Activated naive CD4-positive, alpha-beta T cell treated with anti-CD3 and anti-CD28 coated beads, Interleukin-2, amount 50 U/mL, for 16 hours (primary cell): ENCODE measurements around the gene BMP2K.
"Not testable (repeated sequence)": the region's sequence is repeated elsewhere in the genome, so short reads cannot be mapped to it uniquely, and the experiment has no call there.

Experiments
- DNase-seq: peaks from one replicate; pipeline ENCODE4 v3.0.0-alpha.2; 2020

Gene BMP2K

DNA sequence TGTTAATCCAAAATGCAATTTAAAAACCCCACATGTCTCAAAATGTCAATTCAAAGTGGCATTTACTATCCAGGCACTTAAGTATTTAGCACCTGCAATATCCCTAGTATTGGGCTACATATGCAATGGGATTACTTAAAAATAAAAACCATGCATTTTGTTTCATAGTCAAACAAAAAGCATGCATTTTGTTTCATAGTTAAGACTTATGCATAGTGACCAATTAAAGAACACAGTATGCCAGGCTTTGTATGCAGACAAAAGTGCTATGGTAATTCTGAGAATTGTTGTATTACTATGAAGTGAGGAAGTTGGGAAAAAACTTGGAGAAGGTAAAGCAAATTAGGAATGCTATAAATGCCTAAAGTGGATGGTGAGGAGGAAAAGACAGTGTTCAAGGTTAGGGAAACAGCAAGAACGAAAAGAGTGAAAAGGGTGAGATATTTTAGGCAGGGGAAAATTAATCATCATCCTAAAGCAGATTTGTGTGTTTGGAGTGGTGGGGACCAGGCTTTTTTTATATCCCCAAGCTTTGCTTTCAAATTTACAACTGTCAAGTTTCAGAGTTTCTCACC is 10.6 kb upstream of the BMP2K start:
- no peak for DNase-seq

DNA sequence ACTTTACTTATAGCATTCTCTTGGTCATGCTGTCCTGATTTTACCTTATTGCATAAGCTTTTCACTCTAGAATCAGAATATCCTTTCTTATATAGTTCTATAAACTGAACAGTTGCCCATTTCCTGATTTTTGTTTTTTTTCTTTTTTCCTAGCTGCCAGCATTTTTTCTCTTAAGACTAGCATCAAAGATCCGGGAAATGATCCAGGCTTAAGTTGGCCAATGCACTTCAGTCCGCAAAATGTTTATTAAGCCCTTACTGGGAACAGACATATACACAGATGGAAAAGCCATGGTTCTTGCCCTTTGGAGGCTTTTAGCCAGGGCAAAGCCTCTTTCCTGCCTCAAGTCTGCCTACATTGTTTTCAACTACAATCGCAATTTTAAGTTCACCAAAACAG is 10.1 kb upstream of the BMP2K start:
- DNase-seq, result no peak

DNA sequence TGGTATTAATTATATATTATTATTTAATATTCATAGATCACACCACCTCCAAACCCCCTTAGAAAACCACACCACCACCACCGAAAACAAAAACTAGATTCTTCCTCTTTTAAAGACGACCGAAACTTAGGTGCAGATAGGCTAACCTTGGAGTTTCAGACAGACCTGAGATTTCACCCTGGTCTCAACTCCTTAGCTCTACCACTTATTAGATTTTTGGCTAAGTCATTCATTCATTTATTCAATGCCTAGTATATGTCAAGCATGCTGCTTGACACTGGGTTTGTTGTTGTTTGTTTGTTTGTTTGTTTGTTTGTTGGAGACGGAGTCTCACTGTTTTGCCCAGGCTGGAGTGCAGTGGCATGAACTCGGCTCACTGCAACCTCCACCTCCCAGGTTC is 9.5 kb upstream of the BMP2K start:
- no peak for DNase-seq

DNA sequence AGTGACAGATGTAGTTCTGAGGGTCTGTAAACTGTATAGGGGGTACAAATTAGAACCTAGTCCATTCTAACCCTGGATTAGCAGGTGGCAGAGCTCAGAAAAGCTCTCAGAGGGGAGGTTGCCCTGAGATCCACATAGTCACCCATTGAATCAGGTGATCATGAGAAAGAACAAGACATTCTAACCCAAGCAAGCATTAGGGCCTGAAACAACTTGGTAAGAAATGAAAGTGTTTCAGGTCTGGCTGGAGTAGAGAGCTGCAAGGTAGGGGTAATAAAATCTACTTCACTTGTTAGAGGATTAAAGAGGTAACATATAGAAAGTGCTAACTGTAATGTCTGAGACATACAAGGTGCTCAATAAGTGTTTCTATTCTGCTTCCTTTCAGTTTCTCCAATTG is 8.8 kb upstream of the BMP2K start:
- DNase-seq, result no peak

DNA sequence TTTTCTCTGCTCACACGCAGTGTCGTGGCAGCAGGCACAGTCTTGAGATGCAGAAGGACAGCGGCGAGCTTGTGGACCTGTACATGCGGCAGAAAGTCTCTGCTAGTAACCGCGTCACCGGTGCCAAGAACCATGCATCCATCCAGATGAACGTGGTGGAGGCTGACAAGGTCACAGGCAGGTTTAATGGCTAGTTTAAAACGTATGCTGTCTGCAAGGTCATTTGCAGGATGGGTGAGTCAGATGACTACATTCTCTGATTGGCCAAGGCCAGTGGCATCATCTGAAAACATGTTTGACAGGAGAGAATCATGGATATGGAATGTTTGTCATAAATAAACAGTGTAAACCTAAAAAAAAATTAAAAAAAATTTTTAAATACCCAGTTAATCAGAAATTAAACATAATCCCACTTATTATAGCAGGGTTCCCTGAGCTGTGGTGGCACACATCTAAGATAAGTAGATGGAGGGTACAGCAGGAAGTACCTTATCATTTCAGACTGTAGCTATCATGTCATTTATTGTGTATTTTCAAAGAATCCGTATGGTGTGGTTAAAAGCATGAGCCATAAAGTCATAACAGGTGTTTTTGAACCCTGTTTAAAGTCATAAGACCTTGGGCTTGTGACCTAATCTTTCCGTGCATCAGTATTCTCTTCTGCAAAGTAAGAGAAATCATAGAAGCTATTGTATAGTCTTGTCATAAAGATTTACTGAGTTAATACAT is 7.5 kb upstream of the BMP2K start:
- no peak for DNase-seq

DNA sequence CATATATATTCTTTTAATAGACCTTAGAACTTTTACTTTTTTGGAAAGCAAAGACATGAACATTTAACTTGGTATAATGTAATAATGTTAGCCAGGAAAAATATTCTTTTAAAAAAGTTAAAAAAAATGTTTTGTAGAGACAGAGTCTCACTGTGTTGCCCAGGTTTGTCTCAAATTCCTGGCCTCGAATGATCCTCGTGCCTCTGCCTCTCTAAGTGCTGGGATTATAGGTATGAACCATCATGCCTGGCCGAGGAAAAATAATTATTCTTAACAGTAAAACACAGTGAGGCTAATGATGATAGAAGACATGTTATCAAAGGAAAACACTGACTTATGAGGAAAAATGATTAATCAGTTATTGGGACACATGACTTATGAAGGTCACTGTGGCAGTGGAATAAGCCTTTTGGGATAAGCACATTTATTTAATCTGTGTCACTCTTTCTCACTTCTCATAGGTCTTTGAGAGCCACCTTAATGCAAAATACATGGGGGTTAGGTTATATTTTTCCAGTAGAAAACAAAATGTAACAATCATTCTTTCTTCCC is 6.0 kb upstream of the BMP2K start:
- DNase-seq, result no peak

DNA sequence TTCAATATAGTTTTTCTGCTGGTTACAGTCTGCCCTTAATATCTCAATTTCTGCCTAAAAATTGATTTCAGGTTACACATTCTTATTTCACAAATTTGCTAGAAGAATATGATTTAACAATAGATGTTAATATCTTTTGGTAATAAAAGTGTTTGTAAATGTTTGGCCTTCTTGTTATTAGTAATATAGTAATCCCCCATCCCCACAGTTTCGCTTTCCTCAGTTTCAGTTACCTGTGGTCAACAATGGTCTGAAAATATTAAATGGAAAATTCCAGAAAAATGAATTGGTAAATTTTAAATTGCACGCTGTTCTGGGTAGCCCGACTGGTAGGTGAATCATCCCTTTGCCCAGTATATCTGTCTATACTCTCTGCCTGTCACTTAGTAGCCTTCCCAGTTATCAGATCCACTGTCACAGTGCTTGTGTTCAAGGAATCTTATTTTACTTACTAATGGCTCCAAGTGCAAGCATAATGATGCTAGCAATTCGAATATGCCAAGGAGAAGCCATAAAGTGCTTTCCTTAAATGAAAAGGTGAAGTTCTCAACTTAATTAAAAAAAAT is 3.5 kb upstream of the BMP2K start:
- no peak for DNase-seq

DNA sequence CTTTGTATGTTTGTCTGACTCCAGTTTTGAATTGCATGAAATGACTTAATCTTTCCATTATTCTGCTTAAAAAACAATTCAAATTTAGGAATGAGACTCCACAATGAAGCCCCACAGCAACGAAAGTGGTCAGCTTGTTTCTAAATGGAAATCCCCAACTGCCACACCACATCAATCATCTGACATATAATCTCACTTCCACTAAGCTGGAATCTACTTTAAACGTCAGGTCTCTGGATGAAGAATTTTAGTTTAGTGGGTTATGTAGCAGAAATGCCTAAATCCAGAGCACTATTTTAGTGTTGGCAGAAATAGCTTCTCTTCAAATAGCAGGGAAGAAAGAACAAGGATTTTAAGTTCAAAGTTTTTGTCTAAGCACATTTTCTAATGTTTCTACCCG is 1.7 kb upstream of the BMP2K start:
- DNase-seq, result no peak

DNA sequence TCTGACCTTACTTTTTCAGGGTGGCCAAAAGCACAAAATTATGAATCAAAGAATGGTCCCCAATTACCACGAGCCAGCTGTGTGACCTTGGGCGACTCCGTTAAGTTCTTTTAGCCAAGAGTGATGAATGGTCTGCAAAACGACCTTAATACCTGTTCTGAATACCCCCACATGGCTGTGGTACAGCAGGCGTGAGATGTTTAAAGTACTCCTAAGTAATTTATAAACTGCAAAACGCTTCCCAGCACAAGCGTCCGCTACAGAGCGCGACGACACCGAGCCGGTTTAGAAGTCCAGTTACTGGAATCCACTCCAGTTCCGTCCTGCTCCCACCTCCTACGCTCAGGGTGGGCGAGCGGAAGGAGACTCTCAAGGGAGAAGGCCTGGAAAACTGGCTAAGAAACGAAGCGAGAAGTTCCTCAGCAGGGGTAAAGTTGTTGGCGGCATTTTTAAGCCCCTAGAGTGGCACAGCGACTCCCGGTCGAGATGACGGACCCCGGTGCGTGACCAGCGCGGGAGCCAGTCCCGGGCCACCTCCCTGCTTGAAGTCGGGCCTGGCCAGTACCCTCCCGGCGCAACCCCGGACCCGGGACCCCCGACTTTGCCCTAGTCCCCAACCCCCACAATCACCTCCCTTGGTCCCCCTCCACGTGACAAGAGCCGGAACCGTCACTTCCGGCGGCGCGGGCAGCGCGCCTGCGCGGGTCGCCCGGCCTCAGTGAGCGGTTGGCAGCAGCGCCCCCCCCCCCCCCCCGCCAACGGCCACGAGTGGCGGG is 659 bp upstream of the BMP2K start:
- peak; percentile 88 for DNase-seq

DNA sequence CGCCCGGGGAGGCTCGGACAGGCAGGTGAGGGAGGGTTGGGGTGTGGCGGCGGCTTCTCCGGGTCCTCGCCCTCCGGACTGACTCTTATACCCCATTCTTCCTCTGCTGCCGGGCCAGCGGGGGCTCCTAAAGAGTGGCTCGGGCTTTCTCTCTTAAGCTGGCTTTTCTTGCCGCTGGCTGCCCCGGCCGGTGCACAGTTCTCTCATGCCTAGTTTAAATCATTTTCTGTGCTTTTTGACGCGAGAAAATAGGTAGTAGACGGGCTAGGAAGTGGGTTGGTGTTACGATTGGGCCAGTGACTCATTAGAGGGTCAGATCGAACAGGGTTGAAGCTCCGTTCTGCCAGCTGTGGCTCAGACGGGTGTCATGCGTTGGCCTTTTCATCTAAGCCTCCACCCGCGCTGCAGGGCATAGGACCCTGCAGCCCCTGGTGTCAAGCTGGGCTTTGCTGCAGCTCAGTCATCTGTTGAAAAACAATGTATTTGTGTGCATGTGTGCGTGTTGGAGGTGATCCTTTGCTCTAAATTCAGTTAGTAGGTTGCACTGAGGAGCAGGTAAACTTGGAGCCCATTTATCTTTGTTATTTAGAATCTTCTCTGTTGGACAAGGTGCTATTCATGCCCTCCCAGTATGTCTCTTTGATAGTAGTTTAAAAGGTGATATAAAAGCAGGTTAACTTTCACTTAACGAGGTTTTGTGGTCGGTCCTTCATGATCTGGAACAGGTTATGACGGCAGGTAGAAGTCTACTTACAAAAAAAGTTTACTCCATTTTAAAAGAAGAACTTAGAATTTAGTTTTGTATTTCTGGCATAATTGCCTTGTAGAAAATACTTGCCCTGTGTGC is 802 bp downstream of the BMP2K start:
- DNase-seq, result peak; percentile 43

DNA sequence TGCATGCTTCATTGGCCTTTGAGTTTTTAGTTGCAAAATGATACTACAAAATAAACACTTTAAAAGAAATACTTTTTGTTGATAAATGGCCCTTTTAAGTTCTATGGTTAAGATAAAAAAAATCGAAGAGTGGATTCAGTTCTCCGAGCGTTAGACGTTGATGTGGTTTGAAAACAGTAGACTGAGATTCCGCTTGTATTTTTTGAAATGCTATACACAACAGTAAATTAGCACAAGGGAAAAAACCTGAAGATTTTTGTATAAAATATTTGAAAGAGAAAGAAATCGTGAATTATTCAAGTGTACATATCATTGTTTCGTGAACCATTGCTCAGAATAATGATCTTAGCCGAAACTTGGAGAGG is 1.4 kb downstream of the BMP2K start:
- no peak for DNase-seq

DNA sequence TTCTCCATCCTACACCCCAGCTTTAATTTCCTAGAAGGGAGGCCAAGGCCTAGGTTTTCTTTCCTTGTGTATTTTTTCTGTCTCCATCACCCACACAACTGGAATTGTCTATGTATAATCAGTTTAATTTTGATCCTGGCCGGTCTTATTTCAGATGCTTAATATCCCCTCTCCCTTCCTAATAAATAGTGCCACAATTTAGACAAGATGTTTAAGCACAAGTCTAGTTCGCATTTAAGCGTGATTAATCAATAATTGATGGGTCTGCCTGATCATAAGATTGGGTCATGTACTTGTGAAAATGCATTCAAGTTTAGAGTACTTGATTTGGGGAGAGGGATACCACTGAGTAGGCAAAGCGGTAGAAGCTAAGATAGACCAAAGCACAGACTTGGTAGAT is 2.4 kb downstream of the BMP2K start:
- no peak for DNase-seq

DNA sequence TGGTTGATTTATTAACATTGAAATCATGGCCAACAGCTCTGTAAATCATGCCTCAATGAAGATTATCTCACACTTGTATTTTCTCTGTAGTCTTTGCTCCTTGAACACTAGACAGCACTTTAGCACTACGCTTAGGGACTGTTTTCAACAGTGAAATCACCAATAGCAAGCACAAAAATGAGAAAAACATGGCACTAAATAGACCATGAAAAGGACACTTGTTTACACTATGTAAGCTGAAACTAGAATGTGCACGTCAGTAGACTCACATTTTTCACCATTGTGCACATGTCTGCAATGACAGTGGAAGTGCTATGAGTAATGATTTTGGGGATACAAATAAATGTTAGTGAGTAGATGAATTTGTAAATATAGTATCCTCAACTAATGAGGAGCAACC is 3.1 kb downstream of the BMP2K start:
- DNase-seq, result no peak

DNA sequence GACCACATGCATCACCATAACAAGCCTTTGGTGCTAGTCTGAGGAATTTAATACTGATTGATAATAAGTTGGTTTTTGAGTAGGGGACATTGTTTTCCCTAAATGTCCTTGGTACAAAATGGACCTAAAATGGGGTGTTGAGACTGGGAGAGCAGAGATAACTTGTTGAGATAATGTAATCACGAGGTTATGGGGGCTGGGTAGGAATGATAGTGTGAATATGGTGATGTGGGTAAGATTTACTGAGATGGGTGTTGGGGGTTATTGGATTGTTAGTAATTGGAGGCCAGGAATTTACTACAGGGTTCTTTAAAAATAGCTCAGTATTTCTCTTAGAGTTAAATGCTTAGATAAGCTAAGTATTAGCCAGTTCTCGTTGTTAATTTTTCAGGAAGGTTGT is 3.9 kb downstream of the BMP2K start:
- DNase-seq, result no peak

DNA sequence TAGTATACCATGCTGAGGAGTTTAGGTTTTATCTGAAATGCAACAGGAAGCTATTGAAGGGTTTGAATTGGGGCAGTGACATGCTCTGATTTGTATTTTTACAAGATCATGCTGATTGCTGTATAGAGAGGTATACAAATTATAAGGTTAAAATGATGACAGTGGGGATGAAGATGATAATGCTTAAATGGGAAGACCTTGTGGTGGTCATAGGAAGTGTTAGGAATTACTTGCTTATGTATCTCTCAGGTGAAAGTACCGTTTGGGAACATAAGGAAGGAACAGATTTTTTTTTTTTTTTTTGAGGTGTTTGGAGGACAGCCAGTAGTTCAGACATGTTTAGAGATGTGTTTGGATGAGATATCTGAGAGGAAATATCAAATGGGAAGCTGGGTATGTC is 5.0 kb downstream of the BMP2K start:
- DNase-seq, result no peak

DNA sequence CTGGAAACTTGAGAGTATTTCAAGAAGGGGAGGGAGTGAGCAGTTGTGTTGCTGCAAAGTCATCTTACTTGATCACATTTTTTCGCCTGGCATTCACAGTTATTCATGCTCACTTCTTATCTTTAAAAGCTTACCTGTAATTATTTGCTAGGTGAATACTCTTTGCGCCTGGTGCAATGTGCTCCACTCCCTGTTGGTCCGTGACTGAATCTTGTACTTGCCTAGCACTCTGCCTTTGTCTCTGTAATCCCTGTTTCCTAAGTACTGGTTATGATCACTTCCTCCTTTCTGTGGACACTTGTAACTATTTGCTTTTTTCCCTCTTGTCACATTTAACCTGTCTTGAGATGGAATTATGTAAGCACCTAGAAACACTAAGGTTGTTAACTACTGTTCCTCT is 5.8 kb downstream of the BMP2K start:
- DNase-seq, result no peak

DNA sequence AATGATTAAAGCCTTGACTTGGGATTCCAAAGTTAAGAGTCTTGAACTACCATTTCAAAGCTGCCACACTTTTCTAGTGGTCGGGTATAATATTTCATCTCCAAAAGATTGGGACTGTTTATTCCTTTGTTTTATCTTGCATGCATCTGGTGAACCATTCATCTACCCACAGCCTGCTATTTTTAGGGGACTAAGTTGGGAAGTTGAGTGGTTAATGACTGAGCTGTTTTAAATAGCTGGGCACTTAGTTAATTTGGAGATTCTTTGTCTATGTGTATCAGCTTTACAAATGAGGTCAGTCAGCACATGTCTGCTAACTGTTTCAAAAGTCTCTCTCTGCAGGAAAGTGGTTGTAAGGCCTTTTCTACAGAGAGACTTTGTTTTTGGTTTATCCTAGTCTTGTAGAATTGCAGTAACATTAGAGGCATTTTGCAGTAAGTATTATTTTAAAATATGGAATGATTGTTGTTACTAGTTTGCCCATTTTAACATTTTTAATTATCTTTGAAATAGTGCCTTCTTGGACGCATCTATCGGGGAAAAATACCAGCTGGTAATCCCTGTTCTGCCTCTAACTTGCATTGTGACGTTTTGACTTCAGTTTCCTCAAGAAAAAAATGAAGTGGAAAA is 8.2 kb downstream of the BMP2K start:
- DNase-seq, result no peak

DNA sequence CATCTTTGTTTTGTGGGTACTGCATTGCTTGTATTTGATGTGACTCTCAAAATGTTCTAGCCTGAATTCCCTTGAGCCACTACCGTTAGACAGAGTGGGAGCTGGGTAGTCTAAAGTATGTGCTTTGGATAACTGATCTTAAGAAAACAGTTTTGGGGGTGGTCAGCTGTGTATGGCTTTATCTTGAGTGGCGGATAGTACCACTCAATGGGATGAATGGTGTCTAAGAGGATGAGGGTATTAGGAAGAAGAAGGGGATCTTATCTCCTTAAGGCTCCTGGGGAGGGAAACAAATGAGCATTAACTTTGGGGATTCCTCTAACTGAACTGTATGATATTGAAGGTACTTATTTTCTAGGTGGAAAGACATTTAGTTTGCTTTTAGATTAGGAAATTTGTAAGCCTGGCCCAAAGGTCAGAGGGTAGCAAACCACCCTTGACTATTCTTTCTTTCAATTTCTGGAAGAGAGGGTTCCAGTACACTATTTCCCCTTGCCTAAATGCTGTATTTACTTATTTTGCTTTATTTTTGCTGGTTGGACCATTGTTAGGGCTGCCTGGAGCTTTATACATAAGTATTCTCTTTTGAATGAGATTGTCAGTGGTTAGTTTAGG is 11.3 kb downstream of the BMP2K start:
- no peak for DNase-seq

DNA sequence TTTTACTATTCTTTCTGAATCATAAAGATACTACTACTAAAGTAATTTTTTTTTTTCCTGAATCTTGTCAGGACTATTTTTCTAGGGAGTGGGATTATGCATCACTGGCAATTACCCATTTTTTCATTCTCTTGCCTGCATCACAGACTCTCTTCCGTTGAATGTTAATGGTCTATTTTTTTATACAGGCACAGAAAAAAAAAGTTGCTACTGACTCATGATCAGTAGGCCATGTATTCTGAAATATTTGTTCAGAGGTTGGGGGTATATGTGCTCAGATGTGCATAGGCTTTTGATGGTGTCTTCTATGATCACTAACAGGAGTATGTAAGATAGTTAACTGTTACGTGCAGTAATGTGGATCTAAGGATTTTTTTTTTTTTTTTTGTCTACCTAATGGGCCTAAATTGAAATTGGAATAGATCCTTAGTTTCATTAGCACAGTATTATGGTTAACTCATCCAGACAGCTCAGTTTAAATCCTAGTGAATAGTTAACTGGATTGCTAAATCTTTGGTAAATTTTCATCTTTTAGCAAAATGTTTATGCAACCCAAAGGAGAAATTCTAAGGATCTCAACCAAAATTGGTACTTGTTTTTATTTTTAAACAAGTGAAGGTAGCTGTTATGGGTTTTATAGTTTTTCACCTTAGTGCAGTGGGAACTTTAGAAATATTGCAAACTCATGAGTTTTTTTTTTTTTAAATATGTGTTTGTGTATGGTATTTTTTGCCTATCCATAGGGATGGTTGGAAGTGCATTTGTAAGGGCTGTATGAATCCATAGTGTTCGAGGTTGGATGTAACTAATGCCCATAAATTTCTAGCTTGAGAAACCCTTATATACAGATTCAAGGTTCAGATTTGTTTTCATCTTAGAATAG is 12.1 kb downstream of the BMP2K start:
- DNase-seq, result no peak

DNA sequence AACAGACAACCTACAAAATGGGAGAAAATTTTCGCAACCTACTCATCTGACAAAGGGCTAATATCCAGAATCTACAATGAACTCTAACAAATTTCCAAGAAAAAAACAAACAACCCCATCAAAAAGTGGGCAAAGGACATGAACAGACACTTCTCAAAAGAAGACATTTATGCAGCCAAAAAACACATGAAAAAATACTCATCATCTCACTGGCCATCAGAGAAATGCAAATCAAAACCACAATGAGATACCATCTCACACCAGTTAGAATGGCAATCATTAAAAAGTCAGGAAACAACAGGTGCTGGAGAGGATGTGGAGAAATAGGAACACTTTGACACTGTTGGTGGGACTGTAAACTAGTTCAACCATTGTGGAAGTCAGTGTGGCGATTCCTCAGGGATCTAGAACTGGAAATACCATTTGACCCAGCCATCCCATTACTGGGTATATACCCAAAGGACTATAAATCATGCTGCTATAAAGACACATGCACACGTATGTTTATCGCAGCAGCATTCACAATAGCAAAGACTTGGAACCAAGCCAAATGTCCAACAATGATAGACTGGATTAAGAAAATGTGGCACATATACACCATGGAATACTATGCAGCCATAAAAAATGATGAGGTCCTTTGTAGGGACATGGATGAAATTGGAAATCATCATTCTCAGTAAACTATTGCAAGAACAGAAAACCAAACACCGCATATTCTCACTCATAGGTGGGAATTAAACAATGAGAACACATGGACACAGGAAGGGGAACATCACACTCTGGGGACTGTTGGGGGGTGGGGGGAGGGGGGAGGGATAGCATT is 19.7 kb downstream of the BMP2K start:
- not testable (repeated sequence) for DNase-seq
